ENCODE results near the gene SAMD9L. TPM values are rescaled to one million over a fixed set of nuclear protein-coding genes. Genes with fewer than 3 reads are reported as not detected.

The SAMD9L gene
- total and polyA plus RNA-seq, 2 experiments from 2014 or later: not detected

GRCh38 chr7:93132216-93132615 lies 16.0 kb downstream of the SAMD9L start:
- H3K27me3 ChIP-seq (ENCODE audit: insufficient read depth): no peaks in the 10 kb centered on the region
- ATAC-seq: no peak

More at GRCh38 chr7:93132216-93132615, 16.0 kb downstream of the SAMD9L start:
- Histone ChIP-seq H3K79me2 (replicated peaks; ENCODE audit: insufficient read depth) (no peaks in the 10 kb centered on the region), H3K4me1 (ENCODE audit: insufficient read depth) (peaks cover 6% of the 10 kb centered on the region), H4K20me1 (replicated peaks; ENCODE audit: insufficient read depth) (no peaks in the 10 kb centered on the region), H3K4me3 (no peak overlapping the region), H3K36me3 (ENCODE audit: insufficient read depth) (no peaks in the 10 kb centered on the region), H3K9me2 (ENCODE audit: insufficient read depth) (peaks cover 14% of the 10 kb centered on the region), H3K4me2 (no peak overlapping the region), H3K27ac (ENCODE audit: low read depth) (no peak overlapping the region), H3F3A (replicated peaks; ENCODE audit: low read depth) (no peaks in the 10 kb centered on the region), H2AFZ (no peak overlapping the region)
- Mint-ChIP-seq H3K27ac (no peak overlapping the region), H3K4me3 (no peak overlapping the region), H3K9me3 (peaks cover 14% of the 10 kb centered on the region), H3K27me3 (ENCODE audit: insufficient read depth, low read depth, poor library complexity) (peaks cover 2% of the 10 kb centered on the region), H3K36me3 (ENCODE audit: low read depth) (no peaks in the 10 kb centered on the region; the same call in 2 of the 3 replicates), H3K4me1 (peaks cover 3% of the 10 kb centered on the region; the same call in 1 of the 3 replicates)
- DNase-seq (ENCODE audit: low spot score): no peak
- TF ChIP-seq ZNF462 (CRISPR knock-in tag; IDR thresholded peaks at IDR 0.05) (no peak), CREB1 (CRISPR knock-in tag; IDR thresholded peaks at IDR 0.05; ENCODE audit: low read depth) (no peak), REST (IDR thresholded peaks at IDR 0.05; ENCODE audit: unreplicated experiment) (no peak), NANOG (IDR thresholded peaks at IDR 0.05; ENCODE audit: borderline replicate concordance) (no peak), ZNF331 (CRISPR knock-in tag; IDR thresholded peaks at IDR 0.05; ENCODE audit: low read depth) (no peak), CTCF (conservative IDR thresholded peaks at IDR 0.05; ENCODE audit: low read depth in 2 of 2) (no peak), POLR2AphosphoS5 (IDR thresholded peaks at IDR 0.05; ENCODE audit: low read depth) (no peak), ETS1 (IDR thresholded peaks at IDR 0.05) (no peak), EZH2phosphoT487 (IDR thresholded peaks at IDR 0.05; ENCODE audit: unreplicated experiment) (no peak), JUNB (IDR thresholded peaks at IDR 0.05; ENCODE audit: unreplicated experiment) (no peak), ZNF114 (CRISPR knock-in tag; IDR thresholded peaks at IDR 0.05) (no peak), EZH2 (IDR thresholded peaks at IDR 0.05; ENCODE audit: low read depth, unreplicated experiment) (no peak), STAT1 (IDR thresholded peaks at IDR 0.05; ENCODE audit: unreplicated experiment) (no peak)

Measured in GM23338 (cell line).